Fibroblast of villous mesenchyme (primary cell): ENCODE measurements around the gene YKT6. TPM values are rescaled to one million over a fixed set of nuclear protein-coding genes. Genes with fewer than 3 reads are reported as not detected.

Experiments used
- DNase-seq: peaks from one replicate; pipeline ENCODE4 v3.0.0-alpha.2; 2010; ENCODE audit warnings: low read depth
- H3K4me3 ChIP-seq: 2 replicates; pipeline ENCODE4 v1.5.1; 2011; ENCODE audit warnings: low read depth, mild to moderate bottlenecking, low read length
- total RNA-seq: library from RNA; depleted of rRNA; stranded (reverse); fragments of >200 nt; gene quantifications from 2 replicates; pipeline ENCODE4 v1.2.3, GENCODE V29; 2012
- TF ChIP-seq, protein P1 (sequence below): IDR thresholded peaks from 2 replicates; pipeline ENCODE4 v1.5.1; 2012; ENCODE audit warnings: low read depth, mild to moderate bottlenecking, low read length; ENCODE audit not compliant: insufficient read depth

The YKT6 gene
- total RNA-seq, 1 donor: 108 TPM

DNA sequence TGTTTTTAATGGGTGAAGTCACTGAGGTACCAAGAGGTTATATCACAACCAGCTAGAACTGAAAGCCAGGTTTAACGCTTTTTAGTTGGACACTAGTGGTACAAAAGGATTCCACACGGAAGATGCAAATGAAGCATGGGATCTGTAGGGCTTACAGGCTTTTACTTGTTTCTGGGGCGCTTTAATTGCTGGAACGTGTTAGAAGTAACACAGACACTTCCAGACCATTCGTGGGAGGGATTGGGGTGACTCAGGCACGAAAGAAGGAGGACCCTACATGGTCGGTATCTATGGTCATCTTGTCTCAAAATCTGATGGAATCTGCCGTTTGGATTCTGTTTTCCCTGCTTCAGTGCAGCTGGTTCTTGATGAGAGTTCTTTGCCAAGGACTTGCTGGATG lies 1.0 kb downstream of the YKT6 start:
- H3K4me3 ChIP-seq: peak overlapping the region; percentile 97
- DNase-seq: peak; percentile 39
- TF ChIP-seq, protein P1, sequence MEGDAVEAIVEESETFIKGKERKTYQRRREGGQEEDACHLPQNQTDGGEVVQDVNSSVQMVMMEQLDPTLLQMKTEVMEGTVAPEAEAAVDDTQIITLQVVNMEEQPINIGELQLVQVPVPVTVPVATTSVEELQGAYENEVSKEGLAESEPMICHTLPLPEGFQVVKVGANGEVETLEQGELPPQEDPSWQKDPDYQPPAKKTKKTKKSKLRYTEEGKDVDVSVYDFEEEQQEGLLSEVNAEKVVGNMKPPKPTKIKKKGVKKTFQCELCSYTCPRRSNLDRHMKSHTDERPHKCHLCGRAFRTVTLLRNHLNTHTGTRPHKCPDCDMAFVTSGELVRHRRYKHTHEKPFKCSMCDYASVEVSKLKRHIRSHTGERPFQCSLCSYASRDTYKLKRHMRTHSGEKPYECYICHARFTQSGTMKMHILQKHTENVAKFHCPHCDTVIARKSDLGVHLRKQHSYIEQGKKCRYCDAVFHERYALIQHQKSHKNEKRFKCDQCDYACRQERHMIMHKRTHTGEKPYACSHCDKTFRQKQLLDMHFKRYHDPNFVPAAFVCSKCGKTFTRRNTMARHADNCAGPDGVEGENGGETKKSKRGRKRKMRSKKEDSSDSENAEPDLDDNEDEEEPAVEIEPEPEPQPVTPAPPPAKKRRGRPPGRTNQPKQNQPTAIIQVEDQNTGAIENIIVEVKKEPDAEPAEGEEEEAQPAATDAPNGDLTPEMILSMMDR: no peak

DNA sequence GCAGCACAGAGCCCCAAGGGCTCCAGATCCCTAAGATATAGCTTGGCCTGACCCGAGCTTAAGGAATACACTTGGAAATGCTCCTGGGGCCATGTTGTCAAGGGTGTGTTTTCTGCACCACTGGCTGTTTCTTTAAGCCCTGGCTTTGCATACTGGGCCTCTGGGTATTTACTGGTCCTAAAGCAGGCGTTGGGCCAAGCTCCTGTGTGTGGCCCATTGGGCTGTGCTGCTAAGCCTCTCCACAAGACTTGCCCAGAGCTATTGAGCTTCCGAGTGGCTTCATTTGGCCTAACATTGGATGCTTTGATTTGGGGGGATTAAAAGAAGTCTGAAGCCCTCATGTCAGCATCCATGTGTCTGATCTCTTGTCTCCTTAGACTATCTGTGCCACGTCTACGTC lies 5.2 kb downstream of the YKT6 start:
- H3K4me3 ChIP-seq: no peak overlapping the region
- no peak for DNase-seq
- TF ChIP-seq, protein P1: no peak

DNA sequence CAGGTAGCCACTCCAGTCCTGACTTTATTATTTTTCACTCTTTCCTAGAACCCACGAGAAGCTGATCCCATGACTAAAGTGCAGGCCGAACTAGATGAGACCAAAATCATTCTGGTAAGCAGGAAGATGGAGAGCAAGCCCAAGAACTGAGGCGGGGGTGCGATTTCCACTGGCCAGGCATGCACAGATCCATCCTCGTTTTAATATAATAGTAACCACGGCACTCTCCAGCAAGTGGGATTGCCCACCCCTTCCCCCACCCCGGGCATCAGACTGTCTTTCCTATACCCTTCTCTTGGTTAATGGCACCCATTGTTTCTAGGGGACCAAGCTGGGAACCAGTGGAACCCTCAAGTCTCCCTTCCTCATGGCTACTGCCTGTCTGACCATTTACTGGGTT lies 7.3 kb downstream of the YKT6 start:
- H3K4me3 ChIP-seq: no peak overlapping the region
- TF ChIP-seq, protein P1: no peak
- no peak for DNase-seq

DNA sequence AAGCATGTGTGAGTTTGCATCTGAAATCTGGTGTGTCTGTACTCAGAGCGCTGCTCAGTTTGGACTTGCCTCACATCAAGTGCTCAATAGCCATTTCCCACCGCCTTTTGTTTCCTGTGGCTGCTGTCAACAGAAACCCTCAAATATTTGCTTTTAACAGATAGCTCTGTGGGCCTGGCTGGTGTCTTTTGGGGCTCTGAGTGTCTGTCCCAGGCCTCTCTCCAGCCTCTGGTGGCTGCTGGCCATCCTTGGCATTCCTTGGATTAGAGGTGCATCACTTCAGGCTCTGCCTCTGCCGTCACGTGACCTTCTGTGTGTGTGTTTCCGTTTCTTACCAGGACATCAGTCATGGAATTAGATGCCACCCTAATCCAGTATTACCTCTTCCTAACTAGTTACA lies 9.3 kb downstream of the YKT6 start:
- TF ChIP-seq, protein P1: no peak
- no peak overlapping the region for H3K4me3 ChIP-seq
- no peak for DNase-seq

DNA sequence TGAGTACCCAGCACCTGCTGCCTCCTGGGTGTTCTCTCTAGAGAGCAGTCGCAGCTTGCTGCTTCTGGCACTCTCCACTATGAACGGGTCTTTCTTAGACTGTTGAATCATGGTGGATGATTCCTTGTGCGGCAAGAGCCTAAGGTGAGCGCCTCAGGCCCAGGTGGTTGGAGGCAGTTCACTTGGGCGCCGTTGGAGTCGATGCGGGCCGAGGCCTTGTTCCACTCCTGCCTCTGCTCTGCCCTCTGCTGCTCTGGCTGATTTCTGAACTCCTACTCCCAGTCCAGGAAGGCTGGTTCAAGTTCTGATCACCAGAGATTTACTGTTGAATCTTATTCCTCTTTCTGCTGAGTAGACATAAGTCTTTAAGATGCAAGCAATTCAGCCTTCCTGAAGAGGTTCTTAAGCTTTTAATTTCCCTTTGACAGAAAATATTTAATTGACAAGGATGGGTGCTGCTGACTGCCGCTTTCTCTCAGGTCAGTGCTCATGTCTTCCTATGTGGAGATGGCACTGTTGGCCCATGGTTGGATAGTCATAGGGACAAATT lies 10.4 kb downstream of the YKT6 start:
- DNase-seq: no peak
- H3K4me3 ChIP-seq: no peak overlapping the region
- TF ChIP-seq, protein P1: no peak

DNA sequence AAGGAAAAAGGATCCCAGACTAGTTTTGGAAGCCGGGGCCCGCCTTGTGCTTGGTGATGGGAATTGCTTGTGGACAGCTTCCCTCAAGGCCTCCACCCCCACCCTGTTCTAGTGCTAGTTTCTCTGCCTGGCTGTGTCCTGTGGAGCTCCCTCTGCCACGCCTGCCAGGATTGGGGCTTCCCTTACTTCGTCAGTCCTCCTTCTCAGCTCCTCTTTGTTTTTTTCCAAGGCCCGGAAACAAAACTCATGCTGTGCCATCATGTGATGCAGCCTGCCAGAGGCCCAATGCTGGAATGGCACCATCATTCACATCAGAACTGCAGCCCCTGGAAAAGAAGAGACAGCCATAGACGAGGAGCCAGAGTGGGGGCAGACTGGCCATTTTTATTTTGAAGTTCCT lies 11.2 kb downstream of the YKT6 start:
- TF ChIP-seq, protein P1: no peak
- no peak for DNase-seq

DNA sequence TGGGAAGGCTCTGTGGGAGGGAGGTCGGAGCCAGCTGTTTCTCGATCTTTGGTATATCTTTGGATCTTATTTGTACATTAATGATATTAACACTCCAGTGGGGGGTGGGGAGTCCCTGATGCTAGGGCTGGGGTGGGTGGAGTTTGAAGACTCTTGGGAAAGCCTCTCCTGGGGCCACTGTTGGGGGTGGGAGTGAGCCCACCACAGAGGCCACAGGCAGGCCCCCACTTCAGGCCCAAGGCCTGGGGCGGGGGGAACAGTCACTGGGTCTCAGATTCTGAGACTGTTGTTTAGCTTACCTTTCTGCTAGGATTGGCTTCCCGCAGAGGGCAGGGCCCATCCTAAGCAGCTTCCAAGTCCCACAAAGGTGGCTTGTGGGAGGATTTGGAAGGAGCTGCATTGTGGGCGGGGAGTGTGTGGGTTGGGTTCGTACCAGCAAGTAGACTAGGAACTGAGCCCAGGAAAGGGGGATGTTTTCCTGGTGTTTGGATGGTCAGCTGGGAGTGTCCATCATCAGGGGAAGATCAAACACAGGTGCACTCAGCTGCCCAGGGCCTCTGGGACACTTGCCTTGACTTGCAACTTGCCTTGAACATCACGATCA lies 11.9 kb downstream of the YKT6 start:
- TF ChIP-seq, protein P1: no peak
- DNase-seq: no peak

More for the DNA sequence above, 11.2 kb downstream of the YKT6 start:
- H3K4me3 ChIP-seq: no peak overlapping the region

More for the DNA sequence above, 11.9 kb downstream of the YKT6 start:
- H3K4me3 ChIP-seq: no peak overlapping the region
